ENCODE results near the gene NAV2.
A peak's percentile ranks its signal among the peaks of the same experiment; 100 is the strongest.

Gene NAV2

GRCh38 chr11:20110908-20111669 lies 398.5 kb downstream of the NAV2 start:
- no peaks in the 10 kb centered on the region for H3K27me3 ChIP-seq (replicated peaks)
- H3K27ac ChIP-seq, result peak overlapping the region; percentile 99
- DNase-seq, result peak; percentile 73
- no peak overlapping the region for H3K4me3 ChIP-seq (ENCODE audit: low read depth, low read length)
- H3K36me3 ChIP-seq (replicated peaks), result peaks cover 20% of the 10 kb centered on the region
- TF ChIP-seq CTCF (IDR thresholded peaks at IDR 0.05; ENCODE audit: low read depth, low read length, missing control alignments), result peak; percentile 96
- in situ Hi-C loops (cut with HindIII; ENCODE audit: low pct_ligation_motif_present, low sequenced_read_pairs), result no loop called here

GRCh38 chr11:20111871-20112270 lies 399.2 kb downstream of the NAV2 start:
- peaks cover 20% of the 10 kb centered on the region for H3K36me3 ChIP-seq (replicated peaks)
- no peaks in the 10 kb centered on the region for H3K27me3 ChIP-seq (replicated peaks)
- peak overlapping the region; percentile 99 for H3K27ac ChIP-seq
- in situ Hi-C loops (cut with HindIII; ENCODE audit: low pct_ligation_motif_present, low sequenced_read_pairs), result no loop called here
- no peak for DNase-seq
- TF ChIP-seq CTCF (IDR thresholded peaks at IDR 0.05; ENCODE audit: low read depth, low read length, missing control alignments), result no peak
- no peak overlapping the region for H3K4me3 ChIP-seq (ENCODE audit: low read depth, low read length)

- H3K27ac ChIP-seq, result peak overlapping the region; percentile 99
- no peak for TF ChIP-seq CTCF (IDR thresholded peaks at IDR 0.05; ENCODE audit: low read depth, low read length, missing control alignments)
- DNase-seq, result peak; percentile 92
- in situ Hi-C loops (cut with HindIII; ENCODE audit: low pct_ligation_motif_present, low sequenced_read_pairs), result no loop called here
- H3K36me3 ChIP-seq (replicated peaks), result peaks cover 20% of the 10 kb centered on the region
- H3K27me3 ChIP-seq (replicated peaks), result no peaks in the 10 kb centered on the region
- peak overlapping the region; percentile 28 for H3K4me3 ChIP-seq (ENCODE audit: low read depth, low read length)
Observed at GRCh38 chr11:20112291-20113148, 399.9 kb downstream of the NAV2 start.

GRCh38 chr11:20113149-20113438 lies 400.5 kb downstream of the NAV2 start:
- no peak for DNase-seq
- peak overlapping the region; percentile 99 for H3K27ac ChIP-seq
- H3K36me3 ChIP-seq (replicated peaks), result peaks cover 20% of the 10 kb centered on the region
- H3K27me3 ChIP-seq (replicated peaks), result no peaks in the 10 kb centered on the region
- in situ Hi-C loops (cut with HindIII; ENCODE audit: low pct_ligation_motif_present, low sequenced_read_pairs), result no loop called here
- no peak for TF ChIP-seq CTCF (IDR thresholded peaks at IDR 0.05; ENCODE audit: low read depth, low read length, missing control alignments)
- no peak overlapping the region for H3K4me3 ChIP-seq (ENCODE audit: low read depth, low read length)

GRCh38 chr11:20114588-20114987 lies 402.0 kb downstream of the NAV2 start:
- DNase-seq, result no peak
- Histone ChIP-seq H3K36me3 (replicated peaks) (peaks cover 26% of the 10 kb centered on the region), H3K27me3 (replicated peaks) (no peaks in the 10 kb centered on the region), H3K27ac (no peak overlapping the region), H3K4me3 (ENCODE audit: low read depth, low read length) (no peak overlapping the region)
- no peak for TF ChIP-seq CTCF (IDR thresholded peaks at IDR 0.05; ENCODE audit: low read depth, low read length, missing control alignments)
- in situ Hi-C loops (cut with HindIII; ENCODE audit: low pct_ligation_motif_present, low sequenced_read_pairs), result no loop called here
